IMR-90 (cell line): ENCODE results near the gene PLEKHJ1. TPM values are rescaled to one million over a fixed set of nuclear protein-coding genes. Genes with fewer than 3 reads are reported as not detected.
A peak's percentile ranks its signal among the peaks of the same experiment; 100 is the strongest.

Experiments
- ATAC-seq: fragments of 200-7000 bp; cut with Tn5 transposase; 2 replicates; pipeline ENCODE4 v1.9.1; 2020; ENCODE audit warnings: low read depth, mild to moderate bottlenecking, moderate library complexity
- BruUV-seq: library from RNA; stranded (reverse); fragments of 400-500 nt; replicated peaks from 2 replicates; lab custom pipeline; 2021; lab: Mats Ljungman, UMichigan
- CTCF ChIA-PET: fragments of 300-600 bp; formaldehyde crosslinking; extraction: SDS; loops from one replicate; lab custom pipeline; 2021; ENCODE audit warnings: antibody characterized with exemption; lab: Yijun Ruan, JAX
- POLR2A ChIA-PET: fragments of 300-600 bp; sonication (Branson Sonifier 250); formaldehyde crosslinking; loops from one replicate; lab custom pipeline; 2022; ENCODE audit warnings: antibody characterized with exemption; ENCODE audit not compliant: unreplicated experiment; lab: Charles Lee
- DNase-seq: peaks from one replicate; pipeline ENCODE4 v3.0.0; 2013
- H2AFZ ChIP-seq: replicated peaks from 2 replicates; pipeline ENCODE3; 2013; ENCODE audit warnings: low read length, mild to moderate bottlenecking; ENCODE audit not compliant: poor library complexity
- H2AK5ac ChIP-seq: 2 replicates; pipeline ENCODE4 v1.6.1; 2013; ENCODE audit warnings: low read depth, low read length, inconsistent platforms
- H2AK9ac ChIP-seq: replicated peaks from 2 replicates; pipeline ENCODE3; 2013; ENCODE audit warnings: mild to moderate bottlenecking, low read depth, low read length, moderate library complexity; ENCODE audit not compliant: poor library complexity
- H2BK120ac ChIP-seq: 2 replicates; pipeline ENCODE4 v1.6.1; 2013; ENCODE audit warnings: low read depth, low read length, inconsistent platforms
- H2BK15ac ChIP-seq: 3 replicates; pipeline ENCODE4 v1.6.1; 2013; ENCODE audit warnings: low read depth, low read length, inconsistent platforms
- H2BK20ac ChIP-seq: 2 replicates; pipeline ENCODE4 v1.6.1; 2013; ENCODE audit warnings: low read depth, mild to moderate bottlenecking, inconsistent platforms, low read length, moderate library complexity
- H2BK5ac ChIP-seq: 2 replicates; pipeline ENCODE4 v1.6.1; 2013; ENCODE audit warnings: mild to moderate bottlenecking, low read depth, low read length, inconsistent platforms; ENCODE audit not compliant: poor library complexity, severe bottlenecking
- H3K14ac ChIP-seq: replicated peaks from 2 replicates; pipeline ENCODE4 v1.6.1; 2013; ENCODE audit warnings: low read depth, low read length, inconsistent platforms
- H3K18ac ChIP-seq: 2 replicates; pipeline ENCODE4 v1.6.1; 2013; ENCODE audit warnings: low read depth, low read length, control low read depth
- H3K23ac ChIP-seq: 2 replicates; pipeline ENCODE4 v1.6.1; 2013; ENCODE audit warnings: low read depth, low read length, inconsistent platforms
- H3K27ac ChIP-seq: 2 replicates; pipeline ENCODE4 v1.5.1; 2013; ENCODE audit warnings: mild to moderate bottlenecking, control low read depth, low read length; ENCODE audit not compliant: insufficient read depth
- H3K27me3 ChIP-seq: 2 replicates; pipeline ENCODE4 v1.6.1; 2013; ENCODE audit warnings: low read length; ENCODE audit not compliant: control insufficient read depth, insufficient read depth
- H3K36me3 ChIP-seq: 2 replicates; pipeline ENCODE4 v1.6.1; 2013; ENCODE audit warnings: low read length, mixed read lengths; ENCODE audit not compliant: control insufficient read depth, insufficient read depth
- H3K4ac ChIP-seq: 2 replicates; pipeline ENCODE4 v1.6.1; 2013; ENCODE audit warnings: low read depth, low read length, inconsistent platforms
- H3K4me1 ChIP-seq: 2 replicates; pipeline ENCODE4 v1.6.1; 2013; ENCODE audit warnings: low read length, mixed read lengths; ENCODE audit not compliant: control insufficient read depth, insufficient read depth
- H3K4me2 ChIP-seq: 2 replicates; pipeline ENCODE4 v1.6.1; 2013; ENCODE audit warnings: low read depth, mild to moderate bottlenecking, control low read depth, low read length, moderate library complexity
- H3K4me3 ChIP-seq: 2 replicates; pipeline ENCODE4 v1.5.1; 2013; ENCODE audit warnings: low read depth, mild to moderate bottlenecking, control low read depth, low read length, moderate library complexity; ENCODE audit not compliant: insufficient read depth
- H3K56ac ChIP-seq: 2 replicates; pipeline ENCODE4 v1.6.1; 2013; ENCODE audit warnings: low read length, inconsistent platforms; ENCODE audit not compliant: insufficient read depth; ENCODE audit errors: extremely low read depth
- H3K79me1 ChIP-seq, 2 experiments: 2 replicates each; pipeline ENCODE4 v1.6.1; 2013; ENCODE audit warnings: low read length in 2 of 2, inconsistent platforms in 1 of 2, low read depth in 1 of 2
- H3K9ac ChIP-seq: 2 replicates; pipeline ENCODE4 v1.6.1; 2013; ENCODE audit warnings: low read depth, low read length, control low read depth
- H3K9me1 ChIP-seq: 2 replicates; pipeline ENCODE4 v1.6.1; 2013; ENCODE audit warnings: low read length, inconsistent platforms; ENCODE audit not compliant: insufficient read depth
- H3K9me3 ChIP-seq: 2 replicates; pipeline ENCODE4 v1.6.1; 2013; ENCODE audit warnings: low read length; ENCODE audit not compliant: control insufficient read depth, insufficient read depth
- H4K20me1 ChIP-seq: 2 replicates; pipeline ENCODE4 v1.6.1; 2013; ENCODE audit warnings: low read length, inconsistent platforms; ENCODE audit not compliant: insufficient read depth
- H4K5ac ChIP-seq: 2 replicates; pipeline ENCODE4 v1.6.1; 2013; ENCODE audit warnings: mild to moderate bottlenecking, low read depth, low read length, control low read depth
- H4K8ac ChIP-seq, 2 experiments: 2 replicates each; pipeline ENCODE4 v1.6.1; 2013; ENCODE audit warnings: low read depth in 2 of 2, low read length in 2 of 2, control low read depth in 1 of 2, inconsistent platforms in 1 of 2
- H4K91ac ChIP-seq: 2 replicates; pipeline ENCODE4 v1.6.1; 2013; ENCODE audit warnings: low read depth, low read length, inconsistent platforms; ENCODE audit not compliant: insufficient read depth
- BHLHE40 ChIP-seq: fragments of 150-350 bp; IDR thresholded peaks from 2 replicates; pipeline ENCODE4 v1.6.1; 2016; ENCODE audit warnings: mild to moderate bottlenecking, low read depth, low read length
- CEBPB ChIP-seq: IDR thresholded peaks from 2 replicates; pipeline ENCODE4 v1.6.1; 2012; ENCODE audit warnings: low read depth, low read length, improper control_type of control experiment
- CHD1 ChIP-seq: IDR thresholded peaks from 2 replicates; pipeline ENCODE4 v1.6.1; 2012; ENCODE audit warnings: low read depth, low read length, improper control_type of control experiment
- FOS ChIP-seq: fragments of 150-350 bp; IDR thresholded peaks from 2 replicates; pipeline ENCODE4 v1.6.1; 2016; ENCODE audit warnings: low read depth, low read length
- MAFK ChIP-seq: IDR thresholded peaks from 2 replicates; pipeline ENCODE4 v1.6.1; 2012; ENCODE audit warnings: low read depth, low read length, improper control_type of control experiment
- MAZ ChIP-seq: IDR thresholded peaks from 2 replicates; pipeline ENCODE4 v1.6.1; 2012; ENCODE audit warnings: low read depth, mild to moderate bottlenecking, low read length, improper control_type of control experiment, moderate library complexity, borderline replicate concordance
- NFE2L2 ChIP-seq: fragments of 150-350 bp; IDR thresholded peaks from 2 replicates; pipeline ENCODE4 v1.6.1; 2016; ENCODE audit warnings: low read depth, mild to moderate bottlenecking, low read length
- POLR2A ChIP-seq: IDR thresholded peaks from 2 replicates; pipeline ENCODE4 v1.6.1; 2012; ENCODE audit warnings: mild to moderate bottlenecking, low read depth, low read length
- RAD21 ChIP-seq: IDR thresholded peaks from 2 replicates; pipeline ENCODE4 v1.6.1; 2012; ENCODE audit warnings: low read length, improper control_type of control experiment
- RCOR1 ChIP-seq: IDR thresholded peaks from 2 replicates; pipeline ENCODE4 v1.6.1; 2012; ENCODE audit warnings: mild to moderate bottlenecking, low read length, improper control_type of control experiment; ENCODE audit not compliant: insufficient replicate concordance
- RFX5 ChIP-seq: IDR thresholded peaks from 2 replicates; pipeline ENCODE4 v1.8.0; 2012; ENCODE audit warnings: low read depth, mild to moderate bottlenecking, low read length, moderate library complexity
- SMC3 ChIP-seq: fragments of 150-350 bp; IDR thresholded peaks from 2 replicates; pipeline ENCODE4 v1.6.1; 2016; ENCODE audit warnings: low read depth, mild to moderate bottlenecking, antibody characterized with exemption, low read length, moderate library complexity
- WGBS, 2 experiments: methylation state at CpG; one replicate each; pipeline versions ENCODE4 v1.1.5 to v1.1.7; 2013; ENCODE audit warnings: missing lambda C conversion rate in 2 of 2; ENCODE audit not compliant: insufficient read length in 1 of 2; ENCODE audit errors: extremely low coverage in 2 of 2; 5-methylcytosine and 5-hydroxymethylcytosine counted together
- dilution Hi-C: fragments of 300-500 bp; cut with HindIII; formaldehyde crosslinking; loops from one replicate; pipeline ENCODE4 v1.14.3; 2018; ENCODE audit warnings: low sequenced_read_pairs; ENCODE audit not compliant: unreplicated experiment
- in situ Hi-C: fragments of 300-500 bp; cut with MboI; formaldehyde crosslinking; loops from 3 replicates; pipeline ENCODE4 v1.14.3; 2019; ENCODE audit warnings: low sequenced_read_pairs, inconsistent platforms, mixed read lengths
- intact Hi-C: fragments of 100-400 bp; cut with micrococcal nuclease; formaldehyde crosslinking; loops from 2 replicates; pipeline ENCODE4 v1.10.0; 2022
- polyA plus RNA-seq, 3 experiments: library from polyadenylated mRNA; depleted of rRNA; stranded (reverse); fragments of >200 nt; gene quantifications; 2 replicates each; pipeline ENCODE4 v1.2.3, GENCODE V29; 2012; ENCODE audit warnings: low replicate concordance in 1 of 3
- total RNA-seq: library from RNA; depleted of rRNA; stranded (reverse); fragments of >200 nt; gene quantifications from 2 replicates; pipeline ENCODE4 v1.2.3, GENCODE V29; 2012
- TF ChIP-seq, protein P1 (sequence below): fragments of 150-350 bp; IDR thresholded peaks from 2 replicates; pipeline ENCODE4 v1.6.1; 2017; ENCODE audit warnings: mild to moderate bottlenecking, antibody characterized with exemption, low read length, low read depth
- TF ChIP-seq, protein P2 (sequence below): fragments of 150-350 bp; IDR thresholded peaks from 2 replicates; pipeline ENCODE4 v1.6.1; 2016; ENCODE audit warnings: low read depth, mild to moderate bottlenecking, low read length, moderate library complexity, borderline replicate concordance
- TF ChIP-seq, protein P3 (sequence below): conservative IDR thresholded peaks from 2 replicates; pipeline ENCODE4 v1.5.1; 2012; ENCODE audit warnings: mild to moderate bottlenecking, low read depth, low read length, improper control_type of control experiment

The PLEKHJ1 gene
- total and polyA plus RNA-seq, 2 of the 4 experiments (the other 2 are of a cell fraction), result 31.7 to 62.8 TPM

DNA sequence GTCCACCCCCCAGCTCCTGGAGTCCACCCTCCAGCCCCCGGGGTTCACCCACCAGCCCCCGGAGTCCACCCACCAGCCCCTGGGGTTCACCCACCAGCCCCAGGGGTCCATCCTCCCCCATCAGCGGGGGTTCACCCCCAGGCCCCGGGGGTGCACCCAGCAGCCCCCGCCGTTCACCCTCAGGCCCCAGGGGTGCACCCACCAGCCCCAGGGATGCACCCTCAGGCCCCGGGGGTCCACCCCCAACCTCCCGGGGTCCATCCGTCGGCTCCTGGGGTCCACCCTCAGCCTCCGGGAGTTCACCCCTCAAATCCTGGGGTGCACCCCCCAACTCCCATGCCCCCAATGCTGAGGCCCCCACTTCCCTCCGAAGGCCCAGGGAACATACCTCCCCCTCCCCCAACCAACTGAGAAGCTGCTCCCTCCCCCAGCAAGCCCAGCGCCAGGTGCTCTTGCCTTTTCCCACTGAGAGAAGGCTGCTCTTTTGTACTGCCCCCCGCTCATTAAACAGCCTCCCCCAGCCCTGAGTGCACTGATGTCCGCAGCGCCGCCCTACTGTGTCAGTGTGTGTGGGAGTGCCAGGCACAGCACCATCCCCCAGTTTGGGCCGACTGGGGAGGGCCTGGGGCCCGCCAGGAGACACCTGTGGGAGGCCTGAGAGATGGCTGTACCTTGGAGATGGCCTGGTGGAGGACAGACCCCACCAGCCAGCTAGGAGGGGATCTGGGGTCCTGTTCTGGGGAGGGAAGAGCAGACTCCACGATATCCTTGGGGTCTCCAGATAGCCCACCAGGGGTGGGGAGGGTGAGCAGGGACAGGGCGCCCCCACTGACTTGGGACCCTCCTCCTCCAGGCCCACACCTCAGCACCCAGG lies 12.2 kb upstream of the PLEKHJ1 start:
- intact Hi-C loops, result no loop called here
- ATAC-seq, result no peak
- no peak overlapping the region for H2BK15ac ChIP-seq
- H3K27me3 ChIP-seq, result peaks cover 29% of the 10 kb centered on the region
- BruUV-seq, result TSS peak; percentile 92
- H3K27ac ChIP-seq, result no peak overlapping the region
- no peak overlapping the region for H3K14ac ChIP-seq
- H3K36me3 ChIP-seq, result peaks cover 52% of the 10 kb centered on the region
- H2AK5ac ChIP-seq, result no peak overlapping the region
- H3K18ac ChIP-seq, result no peak overlapping the region
- no peak overlapping the region for H3K56ac ChIP-seq
- H3K4ac ChIP-seq, result no peak overlapping the region
- CTCF ChIA-PET, result no interaction called here
- peaks cover 0 to 22% of the 10 kb centered on the region in 2 experiments; a peak in 1 of 4 replicates for H3K79me1 ChIP-seq
- no peak overlapping the region for H3K4me3 ChIP-seq
- no peak for DNase-seq
- no peak overlapping the region for H2BK5ac ChIP-seq
- H2AFZ ChIP-seq, result no peak overlapping the region
- H2BK20ac ChIP-seq, result no peak overlapping the region
- no peak overlapping the region for H3K9ac ChIP-seq
- no peak overlapping the region for H2BK120ac ChIP-seq
- no peak overlapping the region for H4K91ac ChIP-seq
- H2AK9ac ChIP-seq, result no peak overlapping the region
- dilution Hi-C loops, result no loop called here
- in situ Hi-C loops, result no loop called here
- H4K20me1 ChIP-seq, result peaks cover 55% of the 10 kb centered on the region
- 95% methylated on average over 4 of the region's 21 CpGs; no CpG with 5 or more reads in 1 of the 2 experiments for WGBS, 2 experiments
- H3K23ac ChIP-seq, result no peak overlapping the region
- POLR2A ChIA-PET, result no interaction called here
- no peak overlapping the region for H3K4me2 ChIP-seq
- H4K5ac ChIP-seq, result no peak overlapping the region
- peaks cover 4% of the 10 kb centered on the region; the same call in 1 of the 2 replicates for H3K4me1 ChIP-seq
- H3K9me1 ChIP-seq, result no peaks in the 10 kb centered on the region
- no peaks in the 10 kb centered on the region for H3K9me3 ChIP-seq
- no peak overlapping the region for H4K8ac ChIP-seq
- TF ChIP-seq MAFK, result no peak
- TF ChIP-seq, protein P1, sequence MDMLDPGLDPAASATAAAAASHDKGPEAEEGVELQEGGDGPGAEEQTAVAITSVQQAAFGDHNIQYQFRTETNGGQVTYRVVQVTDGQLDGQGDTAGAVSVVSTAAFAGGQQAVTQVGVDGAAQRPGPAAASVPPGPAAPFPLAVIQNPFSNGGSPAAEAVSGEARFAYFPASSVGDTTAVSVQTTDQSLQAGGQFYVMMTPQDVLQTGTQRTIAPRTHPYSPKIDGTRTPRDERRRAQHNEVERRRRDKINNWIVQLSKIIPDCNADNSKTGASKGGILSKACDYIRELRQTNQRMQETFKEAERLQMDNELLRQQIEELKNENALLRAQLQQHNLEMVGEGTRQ, result no peak
- no peak for TF ChIP-seq POLR2A
- TF ChIP-seq MAZ, result no peak
- no peak for TF ChIP-seq CHD1
- TF ChIP-seq CEBPB, result no peak
- TF ChIP-seq RCOR1, result no peak
- no peak for TF ChIP-seq RFX5
- TF ChIP-seq, protein P2, sequence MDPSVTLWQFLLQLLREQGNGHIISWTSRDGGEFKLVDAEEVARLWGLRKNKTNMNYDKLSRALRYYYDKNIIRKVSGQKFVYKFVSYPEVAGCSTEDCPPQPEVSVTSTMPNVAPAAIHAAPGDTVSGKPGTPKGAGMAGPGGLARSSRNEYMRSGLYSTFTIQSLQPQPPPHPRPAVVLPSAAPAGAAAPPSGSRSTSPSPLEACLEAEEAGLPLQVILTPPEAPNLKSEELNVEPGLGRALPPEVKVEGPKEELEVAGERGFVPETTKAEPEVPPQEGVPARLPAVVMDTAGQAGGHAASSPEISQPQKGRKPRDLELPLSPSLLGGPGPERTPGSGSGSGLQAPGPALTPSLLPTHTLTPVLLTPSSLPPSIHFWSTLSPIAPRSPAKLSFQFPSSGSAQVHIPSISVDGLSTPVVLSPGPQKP, result no peak
- TF ChIP-seq FOS, result no peak
- TF ChIP-seq SMC3, result no peak
- TF ChIP-seq, protein P3, sequence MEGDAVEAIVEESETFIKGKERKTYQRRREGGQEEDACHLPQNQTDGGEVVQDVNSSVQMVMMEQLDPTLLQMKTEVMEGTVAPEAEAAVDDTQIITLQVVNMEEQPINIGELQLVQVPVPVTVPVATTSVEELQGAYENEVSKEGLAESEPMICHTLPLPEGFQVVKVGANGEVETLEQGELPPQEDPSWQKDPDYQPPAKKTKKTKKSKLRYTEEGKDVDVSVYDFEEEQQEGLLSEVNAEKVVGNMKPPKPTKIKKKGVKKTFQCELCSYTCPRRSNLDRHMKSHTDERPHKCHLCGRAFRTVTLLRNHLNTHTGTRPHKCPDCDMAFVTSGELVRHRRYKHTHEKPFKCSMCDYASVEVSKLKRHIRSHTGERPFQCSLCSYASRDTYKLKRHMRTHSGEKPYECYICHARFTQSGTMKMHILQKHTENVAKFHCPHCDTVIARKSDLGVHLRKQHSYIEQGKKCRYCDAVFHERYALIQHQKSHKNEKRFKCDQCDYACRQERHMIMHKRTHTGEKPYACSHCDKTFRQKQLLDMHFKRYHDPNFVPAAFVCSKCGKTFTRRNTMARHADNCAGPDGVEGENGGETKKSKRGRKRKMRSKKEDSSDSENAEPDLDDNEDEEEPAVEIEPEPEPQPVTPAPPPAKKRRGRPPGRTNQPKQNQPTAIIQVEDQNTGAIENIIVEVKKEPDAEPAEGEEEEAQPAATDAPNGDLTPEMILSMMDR, result no peak
- TF ChIP-seq NFE2L2, result no peak
- TF ChIP-seq BHLHE40, result no peak
- TF ChIP-seq RAD21, result no peak
